Stimulated activated CD8-positive, alpha-beta memory T cell treated with anti-CD3 and anti-CD28 coated beads, Interleukin-12 subunit alpha, Interleukin-12 subunit beta, amount 100 ng/mL, for 4 hours (primary cell): ENCODE data around the gene PDLIM7.
"Not testable (repeated sequence)": the region's sequence is repeated elsewhere in the genome, so short reads cannot be mapped to it uniquely, and the experiment has no call there.

ENCODE experiments used
- DNase-seq: peaks from one replicate; pipeline ENCODE4 v3.0.0-alpha.2; 2020; ENCODE audit warnings: low read depth

PDLIM7 gene

DNA sequence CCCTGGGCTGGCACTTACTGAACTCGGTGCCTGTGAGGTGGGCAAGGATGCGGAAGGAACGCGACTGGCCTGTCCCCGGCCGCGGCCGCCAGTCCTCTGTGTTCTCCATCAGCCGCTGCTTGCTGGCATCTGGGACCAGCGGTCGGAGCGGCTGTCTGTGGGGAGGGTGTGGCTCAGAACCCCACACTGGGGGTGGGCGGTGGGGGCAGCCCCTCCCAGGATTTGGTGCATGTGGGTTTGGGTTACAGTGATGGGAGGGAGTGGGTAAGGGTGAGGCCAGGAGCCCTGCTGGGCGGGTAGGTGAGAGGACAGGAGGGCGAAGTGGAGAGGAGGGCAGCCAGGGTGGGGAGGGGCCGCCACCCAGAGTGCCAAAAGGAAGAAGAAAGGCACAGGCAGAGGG, 6.4 kb downstream of the PDLIM7 start:
- no peak for DNase-seq

DNA sequence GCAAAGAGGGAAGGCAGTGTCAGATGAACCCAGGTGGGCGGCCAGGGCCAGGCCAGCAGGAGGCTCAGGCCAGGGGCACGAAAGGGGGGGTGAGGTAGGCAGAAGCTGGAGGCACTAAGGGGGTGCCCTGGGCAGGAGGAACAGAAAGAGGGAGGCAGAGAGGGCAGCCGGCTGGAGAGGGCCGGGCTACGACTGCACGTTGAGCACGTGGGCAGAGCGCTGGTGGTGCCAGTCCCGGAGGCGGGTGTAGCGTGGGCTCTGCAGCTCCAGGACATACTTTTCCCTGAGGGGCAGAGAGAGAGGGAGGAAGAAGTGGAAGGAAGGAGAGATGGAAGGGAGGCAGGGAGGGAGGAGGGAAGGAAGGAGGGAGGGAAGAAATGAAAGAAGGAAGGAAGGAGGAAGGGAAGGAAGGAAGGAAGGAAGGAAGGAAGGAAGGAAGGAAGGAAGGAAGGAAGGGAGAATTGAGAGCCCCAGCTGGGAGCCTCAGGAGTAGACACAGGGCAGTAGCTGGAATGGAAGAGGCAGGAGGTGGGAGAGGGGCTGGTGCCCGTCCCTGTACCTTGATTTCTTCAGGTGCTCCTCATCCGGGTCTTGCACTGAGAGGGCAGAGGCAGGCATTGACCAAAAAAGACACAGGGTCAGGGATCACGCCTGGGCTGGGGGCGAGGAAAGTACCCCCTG, 7.0 kb downstream of the PDLIM7 start:
- no peak for DNase-seq

DNA sequence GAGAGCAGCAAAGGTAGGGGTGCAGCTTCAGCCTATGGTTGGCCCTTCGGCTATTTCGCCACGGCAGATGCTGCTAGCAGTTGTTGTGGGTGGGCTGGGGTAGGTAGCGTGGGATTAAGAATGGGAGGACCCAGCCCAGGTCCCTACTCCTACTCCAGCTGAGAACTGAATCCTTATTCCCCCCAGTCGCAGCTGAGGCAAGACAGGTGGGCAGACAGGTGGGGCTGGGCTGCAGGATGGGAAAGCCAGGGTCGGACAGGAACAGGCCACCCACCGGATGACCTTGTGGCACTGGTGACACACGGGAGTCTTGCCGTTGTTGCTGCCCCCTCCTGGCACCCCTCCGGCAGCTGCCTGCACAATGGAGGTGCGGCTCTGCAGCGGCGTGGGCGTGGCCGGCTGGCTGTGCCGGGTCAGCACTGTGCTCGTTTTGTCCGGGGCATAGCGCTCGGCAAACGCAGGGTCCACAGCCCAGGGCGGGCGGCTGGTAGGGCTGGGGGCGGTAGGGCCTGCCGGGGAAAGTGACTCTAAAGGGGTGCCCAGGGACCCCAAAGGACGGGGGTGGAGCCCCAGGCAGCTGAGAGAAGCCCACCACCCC, 8.2 kb downstream of the PDLIM7 start:
- DNase-seq: no peak

DNA sequence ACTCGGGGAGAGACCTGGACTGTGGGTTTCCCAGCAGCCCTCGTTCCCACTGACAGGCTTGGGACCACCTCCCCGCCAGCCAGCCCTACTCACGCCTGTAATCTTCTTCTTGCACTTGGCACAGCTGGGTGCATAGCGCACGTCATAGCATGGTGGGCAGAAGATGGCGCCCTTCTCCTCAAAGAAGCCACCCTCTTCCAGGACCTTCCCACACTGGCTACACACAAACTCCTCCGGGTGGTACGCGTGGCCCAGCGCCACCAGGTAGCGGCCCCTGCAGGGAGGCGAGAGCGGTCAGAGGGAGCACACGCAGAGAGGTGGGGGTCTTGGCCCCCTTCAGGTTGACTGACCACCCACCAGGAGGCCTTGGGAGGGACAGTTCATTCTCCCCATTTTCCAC, 9.4 kb downstream of the PDLIM7 start:
- no peak for DNase-seq

DNA sequence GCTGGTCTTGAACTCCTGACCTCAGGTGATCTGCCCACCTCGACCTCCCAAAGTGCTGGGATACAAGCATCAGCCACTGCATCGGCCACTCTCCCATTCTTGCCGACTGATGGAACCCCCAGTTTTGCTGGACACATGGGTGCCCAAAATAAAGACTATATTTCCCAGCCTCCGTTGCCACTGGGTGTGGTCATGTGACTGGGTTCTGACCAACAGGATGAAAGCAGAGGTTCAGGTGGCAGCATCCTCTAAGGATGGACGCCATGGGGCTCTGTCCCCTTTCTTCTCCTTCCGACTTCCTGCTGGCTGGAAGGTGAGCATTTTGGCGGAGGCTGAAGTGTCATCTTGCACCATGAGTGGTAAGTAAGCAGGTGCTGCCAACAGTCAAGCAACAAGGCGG, 10.3 kb downstream of the PDLIM7 start:
- no peak for DNase-seq

DNA sequence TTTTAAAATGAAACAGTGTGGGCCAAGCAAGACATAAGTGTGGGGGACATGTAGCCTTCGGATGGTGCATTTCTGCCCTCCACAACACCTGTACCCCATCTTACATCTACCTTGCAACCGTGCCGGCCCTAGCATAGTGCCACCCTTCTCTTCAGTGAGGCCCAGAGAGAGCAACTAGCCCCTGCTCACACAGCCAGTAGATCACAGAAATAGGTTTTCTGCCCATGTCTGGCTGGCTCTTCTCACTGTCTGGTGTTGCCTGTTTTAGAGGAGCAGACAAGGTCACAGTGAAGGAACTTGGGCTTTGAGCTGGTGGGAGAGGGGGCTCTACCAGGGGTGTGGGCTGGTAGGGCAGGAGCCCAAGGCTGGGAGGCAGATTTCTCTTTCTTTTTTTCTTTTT, 11.1 kb downstream of the PDLIM7 start:
- DNase-seq: no peak

DNA sequence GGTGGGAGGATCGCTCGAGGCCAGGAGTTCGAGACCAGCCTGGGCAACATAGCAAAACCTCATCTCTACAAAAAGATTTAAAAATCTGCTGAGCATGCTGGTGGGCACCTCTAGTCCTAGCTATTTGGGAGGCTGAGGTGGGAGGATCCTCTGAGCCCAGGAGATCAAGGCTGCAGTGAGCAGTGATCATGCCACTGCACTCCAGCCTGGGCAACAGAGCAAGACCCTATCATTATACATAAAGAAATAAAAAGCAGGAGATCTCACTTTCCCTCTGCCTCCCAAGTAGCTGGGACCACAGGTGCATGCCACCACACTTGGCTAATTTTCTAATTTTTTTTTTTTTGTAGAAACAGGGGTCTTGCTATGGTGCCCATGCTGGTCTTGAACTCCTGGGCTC, 11.7 kb downstream of the PDLIM7 start:
- DNase-seq: not testable (repeated sequence)

DNA sequence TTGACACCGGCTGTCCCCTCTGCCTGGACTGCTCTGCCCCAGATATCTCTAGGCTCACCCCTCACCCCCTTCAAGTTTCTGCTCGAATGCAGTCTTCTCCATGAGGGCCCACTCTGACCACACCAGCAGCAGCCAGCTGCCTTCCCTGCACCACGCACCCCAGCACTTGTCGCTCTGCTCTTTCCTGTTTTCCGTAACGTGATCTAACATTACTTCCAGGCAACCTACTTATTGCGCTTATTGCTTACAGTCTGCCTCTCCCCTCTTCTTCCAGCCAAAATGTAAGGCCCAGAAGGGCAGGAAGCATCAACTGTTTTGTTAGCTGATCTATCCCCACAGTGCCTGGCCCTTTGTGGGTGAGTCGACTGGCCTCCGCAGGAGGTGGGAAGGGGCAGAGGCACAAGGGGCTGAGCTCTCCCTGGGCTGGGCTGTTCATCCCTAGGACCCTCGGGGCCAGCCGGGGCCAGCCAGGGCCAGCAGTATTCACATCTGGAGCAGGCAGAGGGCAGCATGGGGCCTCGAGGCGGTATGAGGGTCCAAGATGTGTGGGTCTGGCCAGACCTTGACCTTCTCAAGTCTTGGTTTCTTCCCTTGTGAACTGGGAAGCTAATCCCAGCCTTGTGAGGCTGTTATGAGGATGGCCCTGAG, 12.4 kb downstream of the PDLIM7 start:
- no peak for DNase-seq

DNA sequence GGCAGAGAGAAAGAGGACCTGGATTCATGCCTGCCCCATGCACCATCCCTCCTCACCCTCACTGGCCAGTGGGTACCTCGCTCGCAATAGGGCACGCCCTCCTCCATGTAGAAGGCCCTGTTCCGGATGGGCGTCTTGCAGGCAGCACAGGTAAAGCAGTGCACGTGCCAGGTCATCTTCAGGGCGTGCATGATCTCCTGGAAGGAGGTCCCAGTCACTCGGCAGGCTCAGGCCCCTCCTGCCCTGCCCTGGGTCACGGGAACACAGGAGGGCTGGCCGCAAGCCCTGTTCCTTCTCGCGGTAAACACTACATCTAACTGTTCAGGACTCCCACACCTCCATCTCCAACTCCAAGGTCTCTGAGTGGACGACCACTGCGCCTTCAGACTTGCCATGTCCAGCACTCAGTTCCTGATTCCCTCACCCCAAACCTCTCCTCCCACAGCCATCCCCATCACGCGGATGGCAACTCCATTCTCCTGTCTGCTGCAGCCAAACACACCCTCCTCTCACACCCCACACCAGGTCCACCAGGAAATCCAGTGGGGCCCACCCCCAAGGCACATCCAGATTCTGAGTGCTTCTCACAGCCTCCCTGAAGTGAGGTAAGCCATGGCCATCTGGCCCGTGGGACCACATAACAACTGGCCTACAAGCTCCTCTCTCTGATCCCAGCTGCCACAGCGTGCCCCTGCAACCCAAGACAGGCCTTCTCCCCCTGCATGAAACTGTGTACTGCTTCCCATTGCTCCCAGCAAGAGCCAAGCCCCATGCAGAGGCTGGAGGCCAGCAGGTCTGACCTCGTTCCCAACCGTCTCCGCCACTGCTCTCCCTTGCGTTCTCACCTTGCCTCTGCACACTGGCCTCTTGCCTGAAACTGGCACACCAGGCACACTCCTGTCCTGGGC, 13.2 kb downstream of the PDLIM7 start:
- no peak for DNase-seq

DNA sequence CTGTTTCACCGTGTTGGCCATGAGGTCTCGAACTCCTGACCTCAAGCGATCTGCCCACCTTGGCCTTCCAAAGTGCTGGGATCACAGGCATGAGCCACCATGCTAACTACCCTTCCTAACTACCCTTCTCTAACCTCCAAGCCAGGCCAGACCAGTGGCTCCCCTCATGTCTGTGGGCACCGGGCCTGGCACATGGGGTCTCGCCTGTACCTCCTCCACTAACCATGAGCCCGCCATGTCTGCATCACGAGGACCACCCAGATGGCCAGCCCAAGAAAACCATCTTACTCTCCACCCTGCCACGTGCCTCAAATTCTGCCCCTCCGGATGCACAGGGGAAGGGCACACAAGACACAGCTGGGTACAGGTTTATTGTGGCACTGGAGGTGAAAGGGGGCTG, 14.4 kb downstream of the PDLIM7 start:
- no peak for DNase-seq

DNA sequence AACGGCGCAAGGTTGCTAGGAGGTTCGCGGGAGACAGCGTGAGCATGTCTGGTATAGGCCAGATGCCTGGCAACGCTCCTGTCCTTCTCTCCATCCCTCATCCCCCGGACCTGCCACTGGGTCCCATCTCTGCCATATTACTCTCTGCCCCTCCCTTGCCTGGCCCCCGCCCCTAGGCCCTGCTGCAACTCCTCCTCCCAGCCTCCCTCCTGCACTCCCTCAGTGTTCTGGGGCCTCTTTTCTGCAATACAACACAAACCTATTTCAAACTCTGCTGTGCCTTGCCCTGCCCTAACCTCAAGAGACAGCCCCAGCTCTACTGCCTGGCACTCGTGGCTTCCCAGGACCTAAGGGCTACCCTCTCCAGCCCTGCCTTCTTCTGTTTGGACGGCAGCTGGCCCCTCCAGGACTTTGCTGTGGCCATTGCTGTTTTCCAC, 15.0 kb downstream of the PDLIM7 start:
- no peak for DNase-seq

DNA sequence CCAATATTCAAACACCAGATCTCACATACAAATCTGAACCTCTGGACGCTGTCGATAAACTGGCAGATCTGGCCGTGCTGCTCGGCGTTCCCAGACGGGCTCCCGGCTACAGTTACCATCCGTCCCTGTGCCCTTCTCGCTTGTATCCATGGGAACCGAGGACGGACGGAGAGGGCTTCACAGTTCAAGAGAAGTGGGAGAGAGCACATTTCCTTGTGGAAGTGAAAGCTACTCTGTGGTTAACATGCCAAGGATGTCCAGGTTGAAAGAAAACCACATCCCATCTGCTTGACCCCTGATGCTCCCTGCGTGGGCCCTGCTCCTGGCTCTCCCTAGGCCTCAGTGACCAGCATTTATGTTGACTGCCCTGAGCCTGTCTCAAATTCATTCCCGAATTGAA, 17.6 kb downstream of the PDLIM7 start:
- DNase-seq: no peak

DNA sequence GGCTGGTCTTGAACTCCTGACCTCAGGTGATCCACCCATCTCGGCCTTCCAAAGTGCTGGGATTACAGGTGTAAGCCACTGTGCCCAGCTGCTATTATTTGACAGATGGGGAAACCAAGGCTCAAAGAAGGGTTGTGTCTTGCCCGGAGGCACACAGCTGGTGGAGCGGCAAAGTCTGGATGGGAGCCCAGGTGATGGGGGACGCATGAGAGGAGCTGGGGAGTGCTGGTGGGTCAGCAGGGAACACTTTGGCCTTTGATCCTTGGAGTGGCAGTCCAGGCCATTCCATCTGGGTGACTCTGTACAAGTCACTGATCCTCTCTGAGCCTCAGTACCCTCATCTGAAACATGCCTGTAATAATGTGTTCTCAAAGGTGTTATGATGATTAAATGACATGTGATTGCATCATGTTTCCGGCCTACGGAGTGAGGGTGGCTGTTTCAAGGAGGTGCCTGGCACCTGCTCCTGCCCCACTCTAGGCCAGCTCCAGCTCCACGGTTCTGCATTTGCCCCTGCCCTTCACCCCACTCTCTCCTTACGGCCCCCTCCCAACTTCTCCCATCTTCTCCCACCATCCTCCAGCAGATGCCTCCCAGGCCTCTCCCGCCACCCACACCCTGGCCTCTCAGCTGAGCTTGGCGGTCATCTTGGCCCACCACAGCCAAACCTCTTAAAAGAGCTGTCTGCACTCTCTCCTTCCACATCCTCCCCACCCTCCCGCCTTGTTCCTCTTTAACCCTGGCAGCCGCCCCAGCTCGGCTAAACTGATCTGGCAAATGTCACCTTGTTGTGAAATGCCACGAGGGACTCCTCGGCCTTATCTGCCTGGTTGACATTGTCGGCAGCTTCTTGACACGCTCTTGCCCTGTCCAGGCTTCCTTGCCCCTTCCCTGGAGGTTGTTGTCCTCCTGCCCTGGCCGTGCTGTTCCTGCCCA, 18.4 kb downstream of the PDLIM7 start:
- no peak for DNase-seq

DNA sequence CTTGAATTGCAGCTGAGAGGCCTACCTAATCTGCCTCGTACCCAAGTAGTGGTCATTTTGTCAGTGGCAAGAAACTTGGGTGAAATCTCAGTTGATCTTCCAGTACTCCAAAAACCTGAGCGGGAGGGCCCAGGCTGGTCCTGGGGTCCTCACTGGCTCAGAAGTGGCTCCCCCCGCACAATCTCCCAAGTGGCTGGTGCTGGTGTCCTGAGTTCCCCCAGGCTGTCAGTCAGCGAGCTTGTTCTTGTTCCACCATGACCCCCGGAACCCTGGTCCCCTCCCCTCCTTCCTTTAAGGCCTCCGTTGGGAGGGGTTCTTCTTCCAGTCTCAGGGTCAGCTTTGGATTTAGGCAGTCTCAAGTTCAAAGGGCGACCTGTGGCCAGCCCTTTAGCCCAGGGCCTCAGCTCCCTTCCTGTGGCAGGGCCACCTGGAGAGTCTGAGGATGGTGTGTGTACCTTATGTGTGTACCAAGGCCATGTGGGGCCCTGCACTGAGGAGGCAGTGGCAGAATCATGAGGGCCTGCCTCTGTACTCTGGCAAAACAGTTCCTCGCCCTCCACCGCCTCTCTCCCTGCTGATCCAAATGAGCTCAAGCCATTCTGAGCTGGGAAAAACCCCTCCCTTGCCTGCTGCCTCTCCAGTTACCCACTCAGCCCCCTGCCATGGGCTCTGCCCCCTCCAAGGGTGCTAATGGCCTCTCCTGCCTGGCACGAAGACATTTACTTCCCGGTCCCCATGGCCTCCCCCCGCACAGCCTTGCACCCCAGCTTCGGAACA, 19.5 kb downstream of the PDLIM7 start:
- no peak for DNase-seq

DNA sequence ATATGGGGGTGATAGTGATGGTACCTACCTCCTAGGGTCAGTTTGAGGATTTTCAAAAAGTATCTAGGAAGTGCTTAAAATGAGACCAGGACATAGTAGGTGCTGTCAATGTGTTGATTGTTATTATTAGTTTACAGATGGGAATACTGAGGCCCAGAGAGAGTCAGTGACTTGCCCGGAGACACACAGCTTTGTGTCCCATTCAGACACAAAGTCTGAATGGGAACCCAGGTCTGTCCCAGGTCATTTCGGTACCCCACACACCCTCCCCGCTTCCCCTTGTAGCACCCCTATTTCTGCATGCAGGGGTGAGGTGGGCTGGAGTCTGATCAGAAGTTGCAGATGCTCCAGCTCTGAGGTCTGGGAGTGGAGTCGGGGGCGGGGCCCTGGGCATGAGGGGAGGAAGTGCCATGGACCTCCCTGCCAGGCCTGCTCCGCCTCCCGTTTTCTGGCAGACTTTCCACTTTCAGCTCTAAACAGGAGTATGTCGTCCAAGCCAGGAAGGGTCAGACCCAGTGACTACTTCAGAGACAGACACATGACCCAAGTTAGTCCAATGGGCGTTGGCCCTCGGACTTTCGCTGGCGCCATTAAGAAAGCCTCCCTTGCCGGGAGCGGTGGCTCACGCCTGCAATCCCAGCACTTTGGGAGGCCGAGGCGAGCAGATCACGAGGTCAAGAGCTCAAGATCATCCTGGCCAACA, 20.7 kb downstream of the PDLIM7 start:
- DNase-seq: no peak

DNA sequence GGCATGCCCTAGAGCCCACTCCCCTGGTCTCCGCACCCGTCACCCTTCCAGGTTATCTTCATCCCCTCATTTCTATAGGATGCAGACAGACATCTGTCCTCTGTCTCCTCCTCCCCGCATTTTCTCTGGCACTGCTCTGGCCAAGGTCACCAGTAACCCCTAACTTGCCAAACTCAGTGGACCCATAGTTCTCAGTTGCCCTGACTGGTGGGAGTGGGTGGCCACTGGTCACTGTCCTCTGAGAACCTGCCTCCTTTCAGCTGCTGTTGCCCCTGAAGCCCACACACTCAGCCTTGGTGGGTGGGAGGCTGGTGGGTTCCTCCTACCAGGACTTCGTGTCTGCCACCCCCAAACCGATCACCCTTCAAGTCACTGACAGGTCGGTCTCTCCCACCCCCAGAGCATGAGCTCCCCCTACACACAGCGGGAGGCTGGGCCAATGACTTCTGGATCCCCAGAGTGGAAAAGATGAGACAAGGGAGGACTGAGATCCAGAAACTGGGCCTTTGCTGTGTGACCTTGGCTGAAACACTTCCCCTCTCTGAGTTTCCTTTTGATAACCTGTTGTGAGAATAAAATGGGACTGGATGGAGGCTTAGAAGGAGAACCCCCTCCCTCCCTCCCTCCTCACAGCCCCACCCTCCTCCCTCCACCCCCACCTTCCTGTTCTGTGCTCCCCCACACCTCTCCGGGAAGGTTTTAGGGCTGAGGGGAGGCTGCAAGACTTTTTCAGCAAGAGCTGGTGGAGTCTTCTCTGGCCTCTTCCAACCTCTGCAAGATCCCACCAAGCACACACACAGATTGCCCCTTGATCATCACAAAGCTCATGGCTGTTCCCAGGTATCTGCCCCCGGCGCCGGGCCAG, 21.6 kb downstream of the PDLIM7 start:
- no peak for DNase-seq

DNA sequence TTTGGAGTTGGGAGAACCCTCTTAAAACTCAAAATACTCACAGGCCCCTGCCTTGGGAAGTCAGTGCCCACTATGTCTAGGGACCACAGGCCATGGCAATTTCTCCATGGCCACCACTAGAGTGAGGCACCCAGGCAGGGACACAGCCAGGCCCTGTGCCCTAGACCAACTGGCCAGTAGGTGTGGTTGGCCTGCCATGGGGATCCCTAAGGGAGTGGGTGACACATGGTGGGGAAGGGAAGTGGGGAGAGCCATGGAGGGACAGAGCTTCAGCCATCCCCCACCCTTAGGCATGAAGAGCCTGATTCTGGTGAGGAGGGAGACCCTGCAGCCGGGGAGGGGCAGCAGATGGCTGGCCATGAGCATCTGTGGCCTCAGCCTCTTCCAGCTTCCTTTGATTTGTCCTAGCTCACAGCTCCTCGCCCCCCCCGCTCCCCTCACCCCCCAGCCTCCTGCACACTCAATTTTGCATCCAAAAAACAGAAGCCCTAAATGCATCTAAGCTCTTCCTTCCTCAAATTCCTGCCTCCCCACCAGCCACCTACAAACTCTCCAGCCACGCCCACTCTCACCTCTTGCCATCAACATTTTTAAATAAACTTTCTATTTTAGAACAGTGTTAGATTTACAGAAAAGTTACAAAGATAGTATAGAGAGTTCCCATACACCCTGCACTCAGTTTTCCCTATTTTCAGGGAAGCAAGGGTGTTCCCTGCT, 22.4 kb downstream of the PDLIM7 start:
- no peak for DNase-seq

DNA sequence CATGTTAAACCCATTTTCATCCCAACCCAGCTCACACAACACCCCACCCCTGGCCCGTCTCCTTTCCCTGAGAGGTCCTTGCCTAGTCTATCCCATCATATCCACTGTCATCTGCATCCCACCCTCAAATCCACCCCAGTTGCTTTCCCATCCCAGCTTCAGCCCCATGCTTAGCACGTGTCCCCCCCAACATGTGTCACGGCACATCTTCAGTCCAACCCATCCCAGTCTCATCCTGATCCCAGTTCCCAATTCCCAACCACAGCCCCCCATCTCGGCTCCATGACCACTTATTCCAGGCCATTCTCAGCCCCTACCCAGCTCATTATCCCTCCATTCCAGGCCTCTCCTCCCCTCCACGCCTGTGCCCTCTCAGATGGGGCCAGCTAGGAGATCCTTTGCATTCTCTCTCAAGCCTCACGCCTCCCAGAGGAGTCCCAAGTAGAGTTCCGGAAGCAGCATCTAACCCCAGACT, 23.4 kb downstream of the PDLIM7 start:
- no peak for DNase-seq
